Measurements from ENCODE around the gene ENHO. TPM values are rescaled to one million over a fixed set of nuclear protein-coding genes. Genes with fewer than 3 reads are reported as not detected.

Gene ENHO
- polyA plus RNA-seq, 3 donors: 2.3 to 3.2 (median 2.7) TPM

DNA sequence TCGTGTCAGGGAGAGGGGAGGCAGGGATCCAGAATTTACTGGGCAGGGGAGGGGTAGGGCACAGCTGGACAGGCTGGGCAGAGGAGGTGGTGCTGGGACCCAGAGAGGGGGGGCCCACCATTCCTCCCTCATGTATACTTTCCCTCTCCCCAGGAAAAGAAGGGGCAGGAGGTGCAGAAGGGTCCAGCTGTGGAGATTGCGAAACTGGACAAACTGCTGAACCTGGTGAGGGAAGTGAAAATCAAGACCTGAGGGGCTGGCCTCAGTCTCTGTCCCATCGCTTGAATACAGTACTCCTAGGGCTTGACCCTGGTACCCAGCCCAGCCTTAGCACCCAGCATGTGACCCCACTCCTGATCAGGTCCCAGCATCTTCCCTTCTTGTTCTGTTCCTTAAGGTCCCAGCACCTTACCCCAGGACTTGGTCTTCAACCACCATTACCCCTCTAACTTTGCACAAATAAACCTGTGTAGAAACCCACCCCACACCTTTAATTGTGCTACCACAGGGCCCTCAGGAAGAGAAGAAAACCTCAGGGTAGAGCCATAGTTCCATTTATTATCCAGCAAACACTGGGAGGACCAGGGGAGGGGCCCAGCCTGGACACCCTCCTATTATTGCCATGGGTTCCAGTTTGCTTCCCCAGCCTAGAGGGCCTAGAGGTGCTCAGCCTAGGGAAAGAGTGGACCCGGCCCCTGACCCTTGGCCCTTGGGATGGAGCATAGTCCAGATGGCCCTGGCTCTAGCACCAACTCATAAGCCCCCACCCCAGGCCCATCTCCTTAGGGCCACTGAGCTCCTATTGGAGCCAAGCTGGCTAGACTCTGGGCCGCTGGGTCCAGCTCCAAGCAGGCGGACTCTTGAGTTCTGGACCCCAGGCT, 2.0 kb downstream of the ENHO start:
- peak overlapping the region; percentile 24 for H3K9ac ChIP-seq (ENCODE audit: insufficient read depth, low read length, poor library complexity, severe bottlenecking)
- WGBS (ENCODE audit: insufficient coverage): 72% methylated on average over 6 of the region's 6 CpGs
- intact Hi-C loops (cut with micrococcal nuclease): loop anchor here (5.0 kb wide), 2 partner anchors 63 to 143 kb away; partner anchors contain the start of genes DNAI1 (in 1 of the 2), FAM219A (in 1 of the 2) and MYORG (in 1 of the 2)

DNA sequence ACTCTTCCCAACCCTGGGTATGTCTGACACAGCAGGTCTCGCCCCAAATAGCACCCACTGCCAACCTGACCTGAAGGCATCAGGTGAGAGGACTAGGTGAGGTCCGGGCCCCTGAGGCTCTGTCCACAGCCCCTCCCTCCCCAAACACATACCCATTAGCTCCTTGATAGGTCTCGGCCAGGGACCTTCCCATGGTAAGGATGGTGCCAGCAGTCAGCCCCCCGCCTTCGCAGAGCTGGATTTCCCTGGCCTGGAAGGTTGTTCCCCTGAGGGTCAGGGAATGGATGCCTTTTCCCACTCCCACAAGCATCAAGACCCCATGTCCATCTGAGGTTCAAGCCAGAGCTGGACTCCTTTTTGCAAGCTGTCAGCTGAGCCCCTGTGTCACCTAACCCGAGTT, 2.7 kb downstream of the ENHO start:
- Histone ChIP-seq H2AFZ (ENCODE audit: insufficient read depth, low read depth, low read length, poor library complexity, severe bottlenecking) (no peak overlapping the region), H3K9ac (ENCODE audit: insufficient read depth, low read length, poor library complexity, severe bottlenecking) (peak overlapping the region; percentile 24), H3K9me3 (replicated peaks in 1 of 2; ENCODE audit: control insufficient read depth in 1 of 2, insufficient read depth in 1 of 2, low read length in 2 of 2) (no peaks in the 10 kb centered on the region), H4K20me1 (ENCODE audit: insufficient read depth, low read length) (no peaks in the 10 kb centered on the region), H3K27ac (ENCODE audit: low read depth in 1 of 2, low read length in 2 of 2) (no peak overlapping the region), H3K4me1 (ENCODE audit: control insufficient read depth in 1 of 2, insufficient read depth in 2 of 2, low read length in 2 of 2) (peaks cover 45 to 53% of the 10 kb centered on the region in 2 donors), H3K4me2 (replicated peaks; ENCODE audit: extremely low read depth, low read length, poor library complexity, severe bottlenecking) (no peak overlapping the region), H3K4me3 (replicated peaks in 1 of 3; ENCODE audit: low read depth in 2 of 3, low read length in 3 of 3) (no peak overlapping the region), H3K27me3 (ENCODE audit: control insufficient read depth in 2 of 2, insufficient read depth in 2 of 2, low read length in 2 of 2) (peaks cover 5 to 27% of the 10 kb centered on the region in 2 donors), H3K36me3 (replicated peaks in 1 of 2; ENCODE audit: control insufficient read depth in 1 of 2, insufficient read depth in 2 of 2, low read length in 2 of 2) (no peaks in the 10 kb centered on the region), H3K79me2 (ENCODE audit: insufficient read depth, low read length) (no peaks in the 10 kb centered on the region)
- H3K9me3 Mint-ChIP-seq: peaks cover 0 to 2% (median 0%) of the 10 kb centered on the region in 7 donors
- no peak for DNase-seq
- H3K4me1 Mint-ChIP-seq: peaks cover 39% of the 10 kb centered on the region
- TF ChIP-seq, protein P1, sequence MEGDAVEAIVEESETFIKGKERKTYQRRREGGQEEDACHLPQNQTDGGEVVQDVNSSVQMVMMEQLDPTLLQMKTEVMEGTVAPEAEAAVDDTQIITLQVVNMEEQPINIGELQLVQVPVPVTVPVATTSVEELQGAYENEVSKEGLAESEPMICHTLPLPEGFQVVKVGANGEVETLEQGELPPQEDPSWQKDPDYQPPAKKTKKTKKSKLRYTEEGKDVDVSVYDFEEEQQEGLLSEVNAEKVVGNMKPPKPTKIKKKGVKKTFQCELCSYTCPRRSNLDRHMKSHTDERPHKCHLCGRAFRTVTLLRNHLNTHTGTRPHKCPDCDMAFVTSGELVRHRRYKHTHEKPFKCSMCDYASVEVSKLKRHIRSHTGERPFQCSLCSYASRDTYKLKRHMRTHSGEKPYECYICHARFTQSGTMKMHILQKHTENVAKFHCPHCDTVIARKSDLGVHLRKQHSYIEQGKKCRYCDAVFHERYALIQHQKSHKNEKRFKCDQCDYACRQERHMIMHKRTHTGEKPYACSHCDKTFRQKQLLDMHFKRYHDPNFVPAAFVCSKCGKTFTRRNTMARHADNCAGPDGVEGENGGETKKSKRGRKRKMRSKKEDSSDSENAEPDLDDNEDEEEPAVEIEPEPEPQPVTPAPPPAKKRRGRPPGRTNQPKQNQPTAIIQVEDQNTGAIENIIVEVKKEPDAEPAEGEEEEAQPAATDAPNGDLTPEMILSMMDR (IDR thresholded peaks at IDR 0.05): no peak
- peaks cover 0 to 2% of the 10 kb centered on the region in 2 donors for H3K36me3 Mint-ChIP-seq
- intact Hi-C loops (cut with micrococcal nuclease): loop anchor here (5.0 kb wide), 2 partner anchors 63 to 143 kb away; partner anchors contain the start of genes DNAI1 (in 1 of the 2), FAM219A (in 1 of the 2) and MYORG (in 1 of the 2)
- peaks cover 22 to 34% (median 22%) of the 10 kb centered on the region in 3 donors for H3K27me3 Mint-ChIP-seq (ENCODE audit: low read depth in 3 of 3)
- 86% methylated on average over 3 of the region's 6 CpGs for WGBS (ENCODE audit: insufficient coverage)
- H3K4me3 Mint-ChIP-seq: no peak overlapping the region
- H3K27ac Mint-ChIP-seq: no peak overlapping the region

More for the DNA sequence above, 2.0 kb downstream of the ENHO start:
- TF ChIP-seq, protein P1 (IDR thresholded peaks at IDR 0.05): no peak
- Histone ChIP-seq H2AFZ (ENCODE audit: insufficient read depth, low read depth, low read length, poor library complexity, severe bottlenecking) (no peak overlapping the region), H4K20me1 (ENCODE audit: insufficient read depth, low read length) (no peaks in the 10 kb centered on the region), H3K36me3 (replicated peaks in 1 of 2; ENCODE audit: control insufficient read depth in 1 of 2, insufficient read depth in 2 of 2, low read length in 2 of 2) (no peaks in the 10 kb centered on the region), H3K79me2 (ENCODE audit: insufficient read depth, low read length) (no peaks in the 10 kb centered on the region), H3K27me3 (ENCODE audit: control insufficient read depth in 2 of 2, insufficient read depth in 2 of 2, low read length in 2 of 2) (peaks cover 5 to 30% of the 10 kb centered on the region in 2 donors), H3K4me2 (replicated peaks; ENCODE audit: extremely low read depth, low read length, poor library complexity, severe bottlenecking) (no peak overlapping the region), H3K27ac (ENCODE audit: low read depth in 1 of 2, low read length in 2 of 2) (no peak overlapping the region), H3K9me3 (replicated peaks in 1 of 2; ENCODE audit: control insufficient read depth in 1 of 2, insufficient read depth in 1 of 2, low read length in 2 of 2) (no peaks in the 10 kb centered on the region), H3K4me1 (ENCODE audit: control insufficient read depth in 1 of 2, insufficient read depth in 2 of 2, low read length in 2 of 2) (peaks cover 45 to 53% of the 10 kb centered on the region in 2 donors), H3K4me3 (replicated peaks in 1 of 3; ENCODE audit: low read depth in 2 of 3, low read length in 3 of 3) (no peak overlapping the region)
- H3K4me3 Mint-ChIP-seq: no peak overlapping the region
- H3K27me3 Mint-ChIP-seq (ENCODE audit: low read depth in 3 of 3): peaks cover 27 to 40% (median 28%) of the 10 kb centered on the region in 3 donors
- H3K27ac Mint-ChIP-seq: peak overlapping the region in 1 of 7 donors; percentile 22
- H3K36me3 Mint-ChIP-seq: peaks cover 0 to 2% of the 10 kb centered on the region in 2 donors
- H3K4me1 Mint-ChIP-seq: peaks cover 39% of the 10 kb centered on the region
- peaks cover 0 to 2% (median 0%) of the 10 kb centered on the region in 7 donors for H3K9me3 Mint-ChIP-seq
- peak in 2 of 3 donors; percentile 14 to 20 for DNase-seq

Data from CD14-positive monocyte (primary cell).